Measurements from ENCODE around the gene PAQR7.

PAQR7 gene

DNA sequence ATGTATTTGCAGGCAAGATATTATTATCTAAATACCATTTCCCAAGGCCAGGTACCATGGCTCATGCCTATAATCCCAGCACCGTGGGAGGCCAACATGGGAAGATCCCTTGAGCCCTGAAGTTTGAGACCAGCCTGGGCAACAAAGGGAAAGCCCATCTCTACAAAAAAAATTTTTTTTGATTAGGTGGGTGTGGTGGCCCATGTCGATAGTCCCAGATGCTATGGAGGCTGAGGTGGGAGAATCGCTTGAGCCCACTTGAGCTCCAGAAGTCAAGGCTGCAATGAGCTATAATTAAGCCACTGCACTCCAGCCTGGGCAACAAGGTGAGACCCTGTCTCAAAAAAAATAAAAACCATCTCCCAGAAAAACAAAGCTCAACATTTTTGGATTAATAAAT is 28.5 kb upstream of the PAQR7 start:
- in situ Hi-C loops (cut with MboI; ENCODE audit: low sequenced_read_pairs), result no loop called here

GRCh38 chr1:25902462-25902861 is 27.0 kb upstream of the PAQR7 start:
- in situ Hi-C loops (cut with MboI; ENCODE audit: low sequenced_read_pairs), result no loop called here

DNA sequence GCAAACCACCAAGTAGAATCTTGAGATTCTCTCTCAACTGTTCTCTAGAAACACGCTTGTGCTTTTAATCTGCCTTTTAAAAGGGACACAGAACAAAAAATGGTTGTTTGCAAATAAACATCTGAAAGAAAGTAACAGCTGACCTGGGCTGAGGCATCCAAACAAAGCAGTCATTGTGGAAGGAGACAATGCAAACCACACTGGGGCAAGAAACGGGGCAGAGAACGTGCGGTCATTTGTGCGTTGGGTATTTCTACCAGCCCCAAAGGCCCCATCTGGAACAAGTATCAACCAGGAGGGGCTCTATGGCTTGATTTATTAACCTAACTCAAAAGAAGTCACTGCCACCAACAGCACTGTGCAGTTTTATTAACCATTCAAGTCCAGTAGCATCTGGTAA is 24.7 kb upstream of the PAQR7 start:
- in situ Hi-C loops (cut with MboI; ENCODE audit: low sequenced_read_pairs), result no loop called here

- in situ Hi-C loops (cut with MboI; ENCODE audit: low sequenced_read_pairs), result no loop called here
Observed at GRCh38 chr1:25899792-25900191, 24.3 kb upstream of the PAQR7 start.

GRCh38 chr1:25898223-25899015 is 22.9 kb upstream of the PAQR7 start:
- in situ Hi-C loops (cut with MboI; ENCODE audit: low sequenced_read_pairs), result no loop called here

- in situ Hi-C loops (cut with MboI; ENCODE audit: low sequenced_read_pairs), result no loop called here
Observed at GRCh38 chr1:25897754-25898153, 22.2 kb upstream of the PAQR7 start.

DNA sequence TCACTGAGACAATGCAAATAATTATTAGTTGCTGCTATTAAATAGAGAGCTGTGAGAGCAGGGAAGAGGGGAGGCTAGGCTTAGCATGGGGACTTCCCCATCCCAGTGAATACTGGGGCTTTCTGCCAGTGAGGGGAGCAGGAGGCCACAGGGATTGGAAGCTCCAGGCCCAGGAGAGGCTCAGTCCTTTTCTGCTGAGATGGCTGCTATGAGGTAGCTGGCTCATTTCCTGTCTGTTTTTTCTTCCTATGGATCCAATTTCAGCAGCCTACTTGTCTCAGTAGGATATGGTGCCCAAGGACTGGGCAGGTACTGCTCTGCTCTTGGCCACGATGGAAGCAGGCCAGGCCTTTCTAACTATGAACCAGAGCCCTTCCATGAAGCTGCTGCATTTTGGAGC is 20.8 kb upstream of the PAQR7 start:
- in situ Hi-C loops (cut with MboI; ENCODE audit: low sequenced_read_pairs), result no loop called here

- in situ Hi-C loops (cut with MboI; ENCODE audit: low sequenced_read_pairs), result no loop called here
Observed at GRCh38 chr1:25895365-25895990, 20.0 kb upstream of the PAQR7 start.

- in situ Hi-C loops (cut with MboI; ENCODE audit: low sequenced_read_pairs), result no loop called here
Observed at GRCh38 chr1:25893116-25893515, 17.6 kb upstream of the PAQR7 start.

- in situ Hi-C loops (cut with MboI; ENCODE audit: low sequenced_read_pairs), result no loop called here
Observed at GRCh38 chr1:25891606-25892005, 16.1 kb upstream of the PAQR7 start.

GRCh38 chr1:25890239-25891034 is 14.9 kb upstream of the PAQR7 start:
- in situ Hi-C loops (cut with MboI; ENCODE audit: low sequenced_read_pairs), result no loop called here

DNA sequence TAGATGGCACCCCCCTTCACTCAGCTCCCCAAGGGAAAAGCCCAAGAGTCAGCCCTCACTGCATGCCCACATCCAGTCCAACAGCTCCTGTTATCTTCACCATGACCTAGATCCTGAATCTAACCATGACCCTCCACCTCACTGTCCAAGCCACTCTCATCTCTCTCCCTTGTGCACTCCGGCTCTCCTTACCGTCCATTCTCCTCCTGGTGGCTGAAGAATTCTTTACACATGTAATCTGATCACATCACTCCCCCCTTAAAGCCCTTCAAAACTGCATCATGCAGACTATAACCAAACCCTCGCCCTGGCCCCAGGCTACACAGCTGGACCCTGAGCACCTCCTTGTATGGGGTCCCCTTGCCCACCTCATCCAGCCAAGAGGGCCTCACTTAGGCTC is 14.0 kb upstream of the PAQR7 start:
- in situ Hi-C loops (cut with MboI; ENCODE audit: low sequenced_read_pairs), result no loop called here

DNA sequence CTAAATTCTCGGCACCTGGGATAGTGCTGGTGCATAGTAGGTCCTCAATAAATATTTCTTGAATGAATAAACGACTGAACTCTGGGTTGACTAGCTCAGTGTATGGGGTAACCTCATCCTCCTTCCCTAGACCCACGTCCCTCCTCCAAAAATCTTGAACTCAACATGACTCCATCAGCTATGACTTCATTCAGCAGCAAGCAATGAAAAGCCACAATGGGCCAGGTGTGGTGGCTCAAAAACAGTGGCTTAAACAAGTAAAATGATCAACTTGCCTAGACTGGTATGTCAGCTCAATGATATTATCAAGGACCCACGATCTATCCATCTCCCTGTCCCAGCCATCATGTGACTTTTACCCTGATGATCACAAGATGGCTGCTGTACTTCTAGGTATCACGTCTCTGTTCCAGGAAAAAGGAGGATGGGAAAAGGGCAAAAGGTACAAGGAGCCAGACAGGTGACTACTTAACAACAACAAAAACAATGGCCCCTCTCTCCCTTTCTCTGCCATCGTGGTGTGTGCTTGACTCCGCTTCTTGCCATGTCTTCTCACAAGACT is 13.0 kb upstream of the PAQR7 start:
- in situ Hi-C loops (cut with MboI; ENCODE audit: low sequenced_read_pairs), result no loop called here

DNA sequence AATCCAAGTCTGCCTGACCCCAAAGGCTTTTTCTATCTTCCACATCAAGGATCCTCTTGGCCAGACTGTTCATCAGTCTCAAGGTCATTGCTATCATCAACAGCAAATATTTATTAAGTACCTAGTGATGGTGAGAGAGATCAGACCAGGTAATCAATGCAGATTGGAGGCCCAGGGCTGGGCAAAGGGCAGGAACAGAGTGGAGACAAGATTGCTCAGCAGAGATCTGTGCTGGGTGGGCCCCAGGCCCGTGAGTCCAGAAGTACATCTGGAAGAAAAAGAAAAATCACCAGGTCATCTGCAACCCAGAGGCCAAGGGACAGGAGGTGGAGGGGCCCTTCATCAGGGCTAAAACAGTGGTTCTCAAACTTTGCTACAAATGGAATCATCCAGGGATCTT is 10.1 kb upstream of the PAQR7 start:
- in situ Hi-C loops (cut with MboI; ENCODE audit: low sequenced_read_pairs), result no loop called here

- in situ Hi-C loops (cut with MboI; ENCODE audit: low sequenced_read_pairs), result no loop called here
Observed at GRCh38 chr1:25881266-25881665, 5.8 kb upstream of the PAQR7 start.

- in situ Hi-C loops (cut with MboI; ENCODE audit: low sequenced_read_pairs), result no loop called here
Observed at GRCh38 chr1:25880518-25880917, 5.0 kb upstream of the PAQR7 start.

DNA sequence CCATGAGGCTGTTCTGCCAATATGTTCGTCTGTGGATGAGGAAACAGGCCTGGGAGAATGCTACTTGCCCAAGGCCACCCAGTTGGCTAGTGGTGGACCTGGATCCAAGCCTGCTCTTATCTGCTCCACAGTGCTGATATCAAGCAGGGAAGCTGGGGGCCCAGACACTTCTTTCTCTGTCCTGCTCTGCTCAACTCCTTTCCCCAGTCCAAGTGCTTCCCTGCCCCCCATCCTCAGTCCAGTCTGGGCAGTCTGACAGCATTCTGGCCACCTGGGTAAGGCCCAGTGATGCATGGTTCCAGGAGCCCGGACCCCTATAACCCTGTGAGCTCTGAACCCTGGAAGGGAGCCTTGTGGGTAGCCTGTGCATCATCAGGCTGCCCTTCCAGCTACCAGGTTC is 4.2 kb upstream of the PAQR7 start:
- in situ Hi-C loops (cut with MboI; ENCODE audit: low sequenced_read_pairs), result no loop called here

DNA sequence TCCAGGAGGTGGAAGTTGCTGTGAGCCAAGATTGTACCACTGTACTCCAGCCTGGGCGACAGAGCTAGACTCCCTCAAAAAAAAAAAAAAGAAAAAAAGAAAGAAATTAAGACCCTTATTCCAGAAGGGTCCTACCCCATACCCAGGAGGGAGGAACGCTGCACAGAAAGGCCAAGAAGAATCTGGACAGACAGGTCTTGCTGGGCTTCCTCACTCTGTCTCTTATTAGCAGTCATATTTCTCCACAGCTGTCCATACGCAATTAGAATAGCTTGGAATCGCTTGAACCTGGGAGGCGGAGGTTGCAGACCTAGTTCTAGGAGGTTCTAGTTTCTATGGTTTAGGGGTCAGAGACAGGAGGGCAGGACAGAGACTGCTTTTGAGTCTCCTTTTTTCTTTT is 3.2 kb upstream of the PAQR7 start:
- in situ Hi-C loops (cut with MboI; ENCODE audit: low sequenced_read_pairs), result no loop called here

- in situ Hi-C loops (cut with MboI; ENCODE audit: low sequenced_read_pairs), result no loop called here
Observed at GRCh38 chr1:25877155-25877554, 1.6 kb upstream of the PAQR7 start.

DNA sequence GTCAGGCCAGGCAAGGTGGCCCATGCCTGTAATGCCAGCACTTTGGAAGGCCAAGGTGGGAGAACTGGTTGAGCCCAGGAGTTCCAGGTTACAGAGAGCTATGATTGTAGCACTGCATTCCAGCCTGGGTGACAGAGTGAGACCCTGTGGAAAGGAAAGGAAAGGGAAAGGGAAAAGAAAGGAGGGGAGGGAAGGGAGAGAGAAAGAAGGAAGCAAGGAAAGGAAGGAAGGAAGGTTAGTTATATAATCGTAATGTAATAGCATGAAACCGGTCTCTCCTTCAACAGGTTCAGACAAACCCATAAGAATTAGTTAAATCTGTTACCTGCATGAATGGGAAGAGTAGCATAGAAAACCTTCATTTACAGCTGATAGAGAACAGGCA is 1.2 kb upstream of the PAQR7 start:
- in situ Hi-C loops (cut with MboI; ENCODE audit: low sequenced_read_pairs), result no loop called here

DNA sequence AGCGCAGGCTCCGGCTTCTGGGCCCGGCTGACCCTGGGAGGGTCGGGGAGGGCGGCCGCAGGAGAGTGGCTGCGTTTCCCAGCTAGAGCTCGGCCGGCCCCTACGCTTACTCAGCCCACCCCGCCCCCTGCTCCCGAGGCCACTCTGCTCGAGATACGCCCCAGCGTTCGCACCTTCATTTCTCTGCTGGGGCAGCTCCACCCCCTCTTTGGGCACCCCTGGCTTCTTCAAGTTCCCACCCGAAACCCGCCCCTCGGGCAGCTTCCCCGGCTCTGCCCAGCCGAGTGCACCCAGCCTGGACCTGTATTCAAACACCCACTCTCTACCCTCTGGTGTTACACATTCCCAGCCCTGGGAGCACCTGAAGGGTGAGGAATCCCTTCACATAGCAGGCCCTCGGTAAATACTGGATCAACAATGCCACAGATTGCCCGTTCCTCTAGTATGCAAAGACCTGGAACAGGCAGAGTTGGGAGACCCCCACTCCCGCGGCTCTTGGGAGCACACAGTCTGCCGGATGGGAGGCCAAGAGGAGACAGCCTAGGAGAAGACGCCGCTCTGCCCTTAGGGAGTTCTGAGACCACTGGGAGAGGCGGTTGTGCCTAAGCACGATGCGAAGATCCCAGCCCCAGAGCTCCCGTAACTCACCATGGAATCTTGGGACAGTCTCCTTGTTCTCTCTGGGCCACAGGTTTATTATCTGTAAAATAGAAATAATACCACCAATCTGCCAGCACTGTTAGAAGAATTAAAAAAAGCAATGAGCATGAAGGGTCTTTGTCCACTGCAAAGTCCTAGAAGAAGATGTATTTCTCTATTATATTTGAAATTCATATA is 566 bp upstream of the PAQR7 start:
- in situ Hi-C loops (cut with MboI; ENCODE audit: low sequenced_read_pairs), result no loop called here

All from HL-60/S4 treated with phorbol 12-myristate 13-acetate at 8.2 ng/mL for 4 days and 3 days (cell line).